Measurements from ENCODE around the gene NDP. TPM values are rescaled to one million over a fixed set of nuclear protein-coding genes. Genes with fewer than 3 reads are reported as not detected.

Gene NDP
- polyA plus RNA-seq, 2 of the 4 experiments (the other 2 are of a cell fraction) = not detected

- H3K4me3 ChIP-seq = no peak overlapping the region
- 30% methylated on average over 3 of the region's 3 CpGs for WGBS (ENCODE audit: missing lambda C conversion rate)
- no peaks in the 10 kb centered on the region for H3K9me3 ChIP-seq
- no peak overlapping the region for H3K4me2 ChIP-seq
- DNase-seq (ENCODE audit: low read depth in 1 of 2, low spot score in 1 of 2) (no peak), FAIRE-seq (peak; percentile 92), ATAC-seq (no peak)
- no peak overlapping the region for H3K27ac ChIP-seq
- no peaks in the 10 kb centered on the region for H3K4me1 ChIP-seq
- CTCF ChIA-PET = interaction anchor here (1.2 to 6.9 kb wide), 2 partner anchors 291 to 293 kb away, joined by 3 to 33 read pairs; no protein-coding TSS in a partner anchor
- no peak for TF ChIP-seq MAX (IDR thresholded peaks at IDR 0.05)
- no peak for TF ChIP-seq HEYL (CRISPR knock-in tag; IDR thresholded peaks at IDR 0.05)
- TF ChIP-seq FOSL2 (IDR thresholded peaks at IDR 0.05) = no peak
- TF ChIP-seq FOSL2 (CRISPR knock-in tag; IDR thresholded peaks at IDR 0.05) = no peak
- no peak for TF ChIP-seq RCOR1 (IDR thresholded peaks at IDR 0.05; ENCODE audit: low read depth, low read length)
- no peak for TF ChIP-seq HMGXB4 (CRISPR knock-in tag; IDR thresholded peaks at IDR 0.05; ENCODE audit: borderline replicate concordance)
- no peak for TF ChIP-seq FOXS1 (CRISPR knock-in tag; IDR thresholded peaks at IDR 0.05)
- POLR2A ChIA-PET = no interaction called here
These were observed 20.0 kb downstream of the NDP start for GRCh38 chrX:43953218-43953617.

GRCh38 chrX:43949669-43950068 lies 23.5 kb downstream of the NDP start:
- Histone ChIP-seq H3K9me3 (no peaks in the 10 kb centered on the region), H3K4me1 (no peaks in the 10 kb centered on the region), H3K4me3 (no peak overlapping the region), H3K4me2 (peak overlapping the region; percentile 76), H3K27ac (no peak overlapping the region)
- WGBS (ENCODE audit: missing lambda C conversion rate) = 5% methylated on average over 10 of the region's 15 CpGs
- FAIRE-seq = peak; percentile 93
- ATAC-seq = peak; percentile 90 to 93
- peak; percentile 40 to 48 for DNase-seq (ENCODE audit: low read depth in 1 of 2, low spot score in 1 of 2)
- TF ChIP-seq RAD21 (conservative IDR thresholded peaks at IDR 0.05 in 1 of 2, IDR thresholded peaks at IDR 0.05 in 1 of 2) = peak; percentile 23 to 38; a peak in 1 of 5 replicates
- peak; percentile 44 for TF ChIP-seq CTCF (IDR thresholded peaks at IDR 0.05)
- no peak for TF ChIP-seq GATA3 (IDR thresholded peaks at IDR 0.05; ENCODE audit: borderline replicate concordance)
- 0 out of 3 replicates have a peak, but pooled peaks have one; percentile 24 for TF ChIP-seq SMC3 (IDR thresholded peaks at IDR 0.05)
- ChIA-PET POLR2A (no interaction called here), CTCF (interaction anchor here (0.5 to 6.9 kb wide), 13 partner anchors 9 to 688 kb away, joined by 3 to 33 read pairs (median 3); no protein-coding TSS in a partner anchor)

GRCh38 chrX:43940816-43941474 lies 32.2 kb downstream of the NDP start:
- H3K4me2 ChIP-seq = no peak overlapping the region
- no peak overlapping the region for H3K4me3 ChIP-seq
- WGBS (ENCODE audit: missing lambda C conversion rate) = 37% methylated on average over 2 of the region's 2 CpGs
- peak in 1 of 2 experiments; percentile 3 for DNase-seq (ENCODE audit: low read depth in 1 of 2, low spot score in 1 of 2)
- ChIA-PET POLR2A (no interaction called here), CTCF (interaction anchor here (1.1 to 3.0 kb wide), 7 partner anchors 10 to 108 kb away, joined by 4 to 30 read pairs (median 6); no protein-coding TSS in a partner anchor)
- FAIRE-seq = peak; percentile 59
- no peaks in the 10 kb centered on the region for H3K9me3 ChIP-seq
- H3K4me1 ChIP-seq = no peaks in the 10 kb centered on the region
- no peak overlapping the region for H3K27ac ChIP-seq
- no peak for ATAC-seq
- TF ChIP-seq KDM5A (IDR thresholded peaks at IDR 0.05) = no peak
- TF ChIP-seq POLR2A (IDR thresholded peaks at IDR 0.05; ENCODE audit: low read length) = no peak
- TF ChIP-seq BHLHE40 (IDR thresholded peaks at IDR 0.05; ENCODE audit: low read depth, low read length) = no peak
- TF ChIP-seq RFX5 (IDR thresholded peaks at IDR 0.05) = no peak
- no peak for TF ChIP-seq EHF (CRISPR knock-in tag; IDR thresholded peaks at IDR 0.05)
- TF ChIP-seq PHF8 (IDR thresholded peaks at IDR 0.05; ENCODE audit: borderline replicate concordance, low read depth) = no peak
- no peak for TF ChIP-seq NFE2L2 (conservative IDR thresholded peaks at IDR 0.05; ENCODE audit: low read length)
- no peak for TF ChIP-seq JUNB (IDR thresholded peaks at IDR 0.05)
- TF ChIP-seq GATA3 (IDR thresholded peaks at IDR 0.05; ENCODE audit: borderline replicate concordance) = no peak
- no peak for TF ChIP-seq USF2 (IDR thresholded peaks at IDR 0.05)
- TF ChIP-seq RCOR1 (IDR thresholded peaks at IDR 0.05; ENCODE audit: low read depth, low read length) = no peak
- no peak for TF ChIP-seq ATOH8 (CRISPR knock-in tag; IDR thresholded peaks at IDR 0.05; ENCODE audit: low read depth)
- no peak for TF ChIP-seq HDAC2 (IDR thresholded peaks at IDR 0.05)
- no peak for TF ChIP-seq ESRRA (IDR thresholded peaks at IDR 0.05; ENCODE audit: borderline replicate concordance, low read length)
- TF ChIP-seq ZC3H11A (IDR thresholded peaks at IDR 0.05) = no peak
- no peak for TF ChIP-seq NPAS2 (CRISPR knock-in tag; IDR thresholded peaks at IDR 0.05; ENCODE audit: borderline replicate concordance)

All from A549 (cell line).